SKM-1 (cell line): ENCODE measurements around the gene KCNMB1.
A peak's percentile ranks its signal among the peaks of the same experiment; 100 is the strongest.

Source experiments
- DNase-seq: peaks from one replicate; lab custom pipeline; 2025; ENCODE audit not compliant: unreplicated experiment; lab: John Stamatoyannopoulos, UW

The KCNMB1 gene

GRCh38 chr5:170416526-170416925 lies 27.4 kb upstream of the KCNMB1 start:
- no peak for DNase-seq

DNA sequence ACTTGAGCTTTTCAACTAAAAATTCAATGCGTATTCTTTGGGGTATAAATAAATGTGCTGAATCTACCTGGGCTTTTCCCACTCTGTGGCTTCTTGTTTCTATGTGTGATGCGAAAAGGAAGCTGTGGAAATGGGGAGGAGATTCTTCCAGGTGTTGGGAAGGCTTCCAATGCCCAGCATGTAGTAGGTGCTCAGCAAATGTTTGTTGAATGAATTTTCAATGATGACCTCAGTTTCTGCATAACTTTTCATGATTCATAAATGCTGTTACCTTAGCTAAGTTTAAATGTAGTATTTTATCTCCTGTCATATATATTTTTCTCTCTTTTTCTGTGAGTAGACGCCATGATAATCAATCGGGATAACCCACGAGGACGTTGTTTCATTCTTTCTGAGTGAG lies 25.6 kb upstream of the KCNMB1 start:
- DNase-seq: no peak

DNA sequence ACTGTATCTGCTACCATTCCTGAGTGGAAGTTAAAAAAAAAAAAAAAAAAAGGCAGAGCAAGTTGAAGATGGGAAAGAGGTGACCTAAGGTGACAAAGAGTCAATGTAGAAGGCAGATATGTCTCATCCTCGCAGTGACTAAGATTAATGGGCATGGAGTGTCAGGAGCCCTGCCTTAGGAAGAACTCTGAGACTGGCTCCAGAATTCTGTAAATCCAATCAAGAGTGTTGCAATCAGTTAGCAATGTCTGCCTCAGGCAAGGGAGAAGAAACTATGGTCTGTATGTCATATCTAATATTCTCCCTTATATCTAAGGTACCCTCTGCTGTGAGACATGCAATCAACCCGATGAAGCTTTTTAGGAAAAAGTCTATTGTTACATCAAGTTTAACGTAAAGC lies 24.7 kb upstream of the KCNMB1 start:
- no peak for DNase-seq

DNA sequence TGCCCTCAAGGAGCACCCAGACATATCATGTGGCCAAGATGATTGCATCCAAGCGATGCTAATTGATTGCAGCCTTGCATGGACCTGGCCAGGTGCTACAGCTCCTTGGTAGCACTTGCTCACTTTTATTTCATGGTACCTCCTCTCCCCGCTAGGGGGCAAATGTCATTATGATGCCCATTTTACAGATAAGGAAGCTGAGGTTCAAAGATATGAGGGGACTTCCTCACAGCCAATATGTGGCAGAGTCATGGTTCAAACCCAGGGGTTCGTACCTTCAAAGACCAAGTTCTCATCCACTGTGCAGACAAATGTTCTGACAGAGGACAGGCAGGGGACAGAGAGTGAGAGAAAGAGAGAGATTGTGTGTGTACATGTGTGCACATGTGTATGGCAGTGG lies 21.9 kb upstream of the KCNMB1 start:
- no peak for DNase-seq

GRCh38 chr5:170410401-170410800 lies 21.2 kb upstream of the KCNMB1 start:
- DNase-seq: no peak

DNA sequence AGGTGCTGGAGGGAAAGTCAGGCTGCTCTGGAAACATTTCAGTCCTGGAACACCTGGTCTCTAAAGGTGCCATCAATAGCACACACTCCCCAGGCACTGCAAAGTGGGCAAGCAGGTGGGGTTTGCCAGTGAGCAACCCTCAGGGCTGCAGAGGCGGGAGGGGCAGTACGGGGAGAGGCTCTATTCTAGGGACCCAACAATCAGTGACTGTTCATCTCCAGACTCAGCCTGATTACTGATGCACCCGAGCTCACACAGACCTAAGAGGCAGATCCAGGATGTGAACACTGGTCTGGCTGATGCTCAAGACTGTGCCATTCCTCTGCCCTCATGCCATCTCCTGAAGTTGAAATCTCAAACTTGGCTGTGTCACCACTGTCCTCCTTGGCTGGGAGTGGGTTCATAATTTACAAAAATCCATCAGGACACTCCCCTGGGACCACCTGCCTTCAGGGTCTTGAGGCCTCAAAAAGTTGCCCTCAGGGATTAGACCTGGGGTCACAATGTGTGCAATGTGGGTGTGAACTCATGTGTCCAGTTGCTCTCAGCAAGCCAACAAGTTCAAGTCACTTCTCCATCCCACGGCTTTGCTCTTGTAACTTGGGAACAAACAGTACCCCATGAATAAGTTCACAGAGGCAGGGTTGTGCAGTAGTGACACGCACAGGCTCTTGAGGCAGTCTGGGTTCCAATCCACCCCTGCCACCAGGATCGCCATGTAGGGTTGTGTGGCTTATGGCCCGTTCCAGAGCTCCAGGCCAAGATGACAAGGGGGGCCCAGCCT lies 19.9 kb upstream of the KCNMB1 start:
- no peak for DNase-seq

- DNase-seq: no peak
These were observed 19.1 kb upstream of the KCNMB1 start for GRCh38 chr5:170408226-170408625.

GRCh38 chr5:170407062-170407461 lies 17.9 kb upstream of the KCNMB1 start:
- DNase-seq: no peak

DNA sequence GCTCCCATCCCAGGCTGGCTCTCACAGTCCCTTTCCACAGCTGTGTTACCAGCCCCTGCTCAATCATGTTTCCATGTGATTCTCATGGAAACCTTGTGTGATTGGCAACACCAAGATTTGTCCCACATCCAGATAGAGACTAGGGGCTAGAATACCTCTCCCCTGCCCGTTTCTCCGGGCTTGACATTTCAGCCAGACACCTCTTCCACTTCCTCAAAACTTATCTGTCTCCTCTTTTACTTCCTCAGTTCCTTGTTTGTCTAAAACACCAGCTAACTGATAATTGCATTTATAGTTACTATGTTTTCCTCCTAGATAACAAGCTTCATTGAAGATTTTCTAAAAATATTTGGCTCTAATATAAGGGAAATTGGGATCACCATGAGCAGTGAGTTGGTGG lies 16.6 kb upstream of the KCNMB1 start:
- DNase-seq: peak; percentile 68

GRCh38 chr5:170404398-170404797 lies 15.2 kb upstream of the KCNMB1 start:
- peak; percentile 43 for DNase-seq

DNA sequence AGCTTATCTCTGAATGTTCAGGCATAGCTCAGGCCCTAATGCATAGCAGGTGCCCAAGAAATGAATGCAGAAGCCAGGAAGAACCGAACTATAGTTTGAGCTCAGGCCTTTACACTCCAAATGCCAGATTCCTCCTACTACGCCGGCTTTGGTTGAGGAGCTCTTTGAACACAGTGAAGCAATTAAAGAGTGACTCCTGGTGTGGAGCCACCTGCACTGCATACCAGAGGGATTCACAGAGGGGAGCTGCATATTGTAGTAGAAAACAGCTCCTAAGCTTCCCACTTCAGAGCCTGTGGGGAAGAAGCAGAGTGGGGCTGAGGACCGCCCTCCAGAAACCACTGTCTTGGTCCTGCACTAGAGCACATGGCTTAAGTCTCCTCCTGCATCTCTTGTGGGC lies 14.5 kb upstream of the KCNMB1 start:
- no peak for DNase-seq

DNA sequence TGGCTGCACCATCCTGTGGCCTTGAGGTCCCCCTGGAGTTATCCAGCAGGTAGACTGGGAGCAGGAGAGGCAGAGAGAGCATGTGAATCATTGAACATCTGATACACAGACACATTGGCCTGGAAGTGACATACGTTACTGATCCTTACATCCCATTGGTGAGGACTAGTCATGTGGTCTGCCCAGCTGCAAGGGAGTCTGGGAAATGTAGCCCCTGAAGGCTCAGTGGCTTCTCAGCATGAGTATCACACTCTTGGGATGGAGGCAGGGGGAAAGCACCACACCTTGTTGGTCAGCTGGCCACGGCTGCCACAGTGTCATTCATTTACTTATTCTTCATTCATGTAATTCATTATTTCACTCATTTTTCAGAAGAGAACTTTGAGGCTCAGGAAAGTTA lies 13.3 kb upstream of the KCNMB1 start:
- DNase-seq: no peak

DNA sequence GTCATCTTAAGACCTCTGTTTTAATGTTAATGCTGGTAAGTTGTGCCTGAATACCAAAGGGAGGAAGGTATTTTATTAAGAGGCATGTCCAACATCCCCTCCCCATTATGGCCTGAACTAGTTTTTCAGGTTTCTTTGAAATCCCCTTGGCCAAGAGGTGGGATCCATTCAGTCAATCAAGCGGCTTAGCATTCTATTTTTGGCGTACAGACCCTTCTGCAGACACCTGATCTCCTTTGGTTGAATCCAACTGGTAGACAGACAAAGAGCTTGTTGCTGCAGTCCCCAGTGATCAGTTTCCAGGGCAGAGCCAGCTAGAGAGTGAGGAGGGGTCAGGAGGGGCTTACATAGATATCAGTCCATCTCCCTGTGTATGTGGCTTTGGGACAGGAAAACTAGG lies 7.9 kb upstream of the KCNMB1 start:
- no peak for DNase-seq

- no peak for DNase-seq
These were observed 4.8 kb upstream of the KCNMB1 start for GRCh38 chr5:170393958-170394357.

GRCh38 chr5:170393235-170393634 lies 4.1 kb upstream of the KCNMB1 start:
- no peak for DNase-seq

DNA sequence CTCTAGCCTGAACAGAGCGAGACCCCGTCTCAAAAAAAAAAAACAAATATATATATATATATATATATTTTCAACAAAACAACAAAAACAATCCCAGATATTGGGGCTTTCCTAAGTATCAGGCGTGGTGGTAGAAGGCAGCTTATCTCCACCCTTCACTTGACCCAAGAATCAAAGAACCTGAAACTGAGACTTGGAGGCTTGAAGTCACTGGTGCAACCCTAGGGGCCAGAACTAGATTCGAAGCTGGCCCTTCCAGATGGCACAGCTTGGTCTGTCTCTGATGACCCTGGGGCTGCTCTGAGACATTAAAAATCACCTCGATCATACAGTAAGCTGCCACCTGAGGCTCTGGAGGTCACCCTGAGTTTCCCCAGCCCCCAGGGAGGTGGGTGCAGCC lies 1.3 kb upstream of the KCNMB1 start:
- no peak for DNase-seq

GRCh38 chr5:170389550-170389892 lies 354 bp upstream of the KCNMB1 start:
- DNase-seq: no peak

GRCh38 chr5:170387775-170388639 lies 1.2 kb downstream of the KCNMB1 start:
- DNase-seq: no peak

GRCh38 chr5:170386743-170387395 lies 2.3 kb downstream of the KCNMB1 start:
- no peak for DNase-seq

GRCh38 chr5:170383227-170383626 lies 5.9 kb downstream of the KCNMB1 start:
- DNase-seq: no peak

GRCh38 chr5:170382790-170383189 lies 6.4 kb downstream of the KCNMB1 start:
- no peak for DNase-seq

- DNase-seq: no peak
These were observed 8.7 kb downstream of the KCNMB1 start for GRCh38 chr5:170380361-170380951.
